ENCODE measurements around the gene PIK3IP1. TPM values are rescaled to one million over a fixed set of nuclear protein-coding genes. Genes with fewer than 3 reads are reported as not detected.
A peak's percentile ranks its signal among the peaks of the same experiment; 100 is the strongest.
"Not testable (repeated sequence)": the region's sequence is repeated elsewhere in the genome, so short reads cannot be mapped to it uniquely, and the experiment has no call there.

The PIK3IP1 gene
- polyA plus RNA-seq, 3 donors = 11.3 to 14.9 (median 14.5) TPM

- DNase-seq = no peak
These were observed 29.1 kb upstream of the PIK3IP1 start for GRCh38 chr22:31321421-31321820.

- DNase-seq = not testable (repeated sequence)
These were observed 21.9 kb upstream of the PIK3IP1 start for GRCh38 chr22:31314220-31314619.

- peak; percentile 67 for DNase-seq
These were observed 21.3 kb upstream of the PIK3IP1 start for GRCh38 chr22:31313366-31314147.

GRCh38 chr22:31308181-31308580 is 15.9 kb upstream of the PIK3IP1 start:
- DNase-seq = no peak

- no peak for DNase-seq
These were observed 12.9 kb upstream of the PIK3IP1 start for GRCh38 chr22:31305194-31305593.

GRCh38 chr22:31302537-31302936 is 10.2 kb upstream of the PIK3IP1 start:
- DNase-seq = no peak

GRCh38 chr22:31302006-31302405 is 9.7 kb upstream of the PIK3IP1 start:
- no peak for DNase-seq

- no peak for DNase-seq
These were observed 8.6 kb upstream of the PIK3IP1 start for GRCh38 chr22:31300896-31301295.

GRCh38 chr22:31295831-31296657 is 3.8 kb upstream of the PIK3IP1 start:
- no peak for DNase-seq

GRCh38 chr22:31295360-31295759 is 3.1 kb upstream of the PIK3IP1 start:
- no peak for DNase-seq

- no peak for DNase-seq
These were observed 630 bp downstream of the PIK3IP1 start for GRCh38 chr22:31291481-31292235.

- DNase-seq = peak; percentile 91
These were observed 1.5 kb downstream of the PIK3IP1 start for GRCh38 chr22:31290494-31291471.

GRCh38 chr22:31289344-31289743 is 2.9 kb downstream of the PIK3IP1 start:
- no peak for DNase-seq

GRCh38 chr22:31288496-31289240 is 3.6 kb downstream of the PIK3IP1 start:
- no peak for DNase-seq

GRCh38 chr22:31287818-31288495 is 4.3 kb downstream of the PIK3IP1 start:
- no peak for DNase-seq

GRCh38 chr22:31286360-31287255 is 5.7 kb downstream of the PIK3IP1 start:
- DNase-seq = no peak

GRCh38 chr22:31284281-31285155 is 7.8 kb downstream of the PIK3IP1 start:
- peak; percentile 26 for DNase-seq
